ENCODE results near the gene HEMK1. TPM values are rescaled to one million over a fixed set of nuclear protein-coding genes. Genes with fewer than 3 reads are reported as not detected.

The HEMK1 gene
- total RNA-seq, 1 donor from 2014 or later = 9.7 TPM

DNA sequence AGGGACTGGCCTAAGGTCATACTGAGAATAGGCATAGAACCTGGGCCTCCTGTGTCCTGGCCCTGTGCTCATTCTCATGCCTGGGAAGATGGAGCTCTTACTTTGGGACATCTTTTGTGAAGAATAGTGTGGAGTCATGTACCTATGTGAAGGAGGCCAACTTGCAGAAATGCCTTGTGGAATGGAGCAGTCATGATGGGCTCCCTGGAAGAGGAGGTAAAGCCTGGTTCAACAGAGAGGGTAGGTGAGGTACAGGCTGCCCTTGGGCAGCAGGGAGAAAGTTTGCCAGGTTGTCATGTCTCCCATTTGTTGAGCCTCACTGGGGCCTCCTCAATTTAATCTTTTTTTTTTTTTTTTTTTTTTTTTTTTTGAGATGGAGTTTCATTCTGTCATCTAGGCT is 65.7 kb downstream of the HEMK1 start:
- no peak for DNase-seq (ENCODE audit: low read depth)

DNA sequence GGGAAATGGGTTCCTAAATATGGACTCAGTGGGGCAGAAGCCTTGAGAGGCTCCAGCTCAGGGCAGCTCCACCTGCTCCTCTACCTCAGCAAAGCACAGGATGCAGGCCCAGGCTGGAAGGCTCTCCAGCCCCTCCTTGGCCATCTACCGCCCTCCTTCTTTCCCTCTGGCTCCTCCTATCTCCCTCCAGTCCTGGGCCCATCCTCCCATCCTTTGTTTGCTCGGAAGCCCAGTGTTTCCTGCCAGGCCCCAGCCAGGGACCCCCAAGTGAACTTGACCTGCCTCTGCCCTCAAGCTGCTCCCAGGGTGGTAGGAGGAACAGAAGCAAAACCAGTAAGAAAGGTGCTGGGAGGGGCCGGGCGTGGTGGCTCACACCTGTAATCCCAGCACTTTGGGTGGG is 67.7 kb downstream of the HEMK1 start:
- no peak for DNase-seq (ENCODE audit: low read depth)

DNA sequence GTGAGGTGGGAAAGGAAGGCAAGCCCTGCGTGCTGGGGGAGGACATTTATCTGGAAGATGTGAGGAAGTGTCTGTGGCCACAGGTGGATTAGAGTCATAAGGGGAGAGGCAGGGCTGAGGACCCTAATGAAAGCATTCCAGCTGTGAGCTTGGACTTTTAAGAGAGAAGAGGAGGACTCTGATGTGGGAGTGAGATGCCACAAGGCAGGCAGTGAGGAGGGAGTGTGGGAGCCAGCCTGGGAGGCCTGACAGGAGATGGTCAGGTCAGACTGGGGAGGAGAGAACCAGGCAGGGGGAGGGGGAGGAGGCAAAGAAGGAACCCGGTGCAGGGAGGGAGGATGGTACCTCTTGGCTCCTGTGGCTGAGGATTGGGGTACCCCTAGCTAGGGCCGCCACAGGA is 68.6 kb downstream of the HEMK1 start:
- DNase-seq (ENCODE audit: low read depth) = no peak

DNA sequence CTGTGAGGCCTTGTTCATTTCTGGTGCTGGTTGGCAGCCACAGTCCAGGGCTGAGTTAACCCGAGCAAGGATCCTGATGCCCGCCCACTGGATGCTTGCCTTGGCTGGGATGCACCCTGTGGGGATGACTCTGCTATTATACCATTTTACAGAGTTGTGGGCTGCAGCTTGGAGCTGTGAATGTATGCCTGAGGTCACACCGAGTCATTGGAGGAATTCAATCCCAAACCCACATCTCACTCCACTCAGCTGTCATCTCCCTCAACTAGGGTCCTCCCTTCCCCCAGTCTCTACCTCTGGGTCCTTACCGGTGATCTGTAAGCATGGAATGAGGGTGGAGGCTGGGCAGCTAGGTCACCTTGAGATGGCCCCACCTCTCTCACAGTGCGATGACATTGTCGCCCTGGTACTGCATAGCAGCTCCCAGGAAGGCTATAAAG is 69.8 kb downstream of the HEMK1 start:
- DNase-seq (ENCODE audit: low read depth) = peak; percentile 88

DNA sequence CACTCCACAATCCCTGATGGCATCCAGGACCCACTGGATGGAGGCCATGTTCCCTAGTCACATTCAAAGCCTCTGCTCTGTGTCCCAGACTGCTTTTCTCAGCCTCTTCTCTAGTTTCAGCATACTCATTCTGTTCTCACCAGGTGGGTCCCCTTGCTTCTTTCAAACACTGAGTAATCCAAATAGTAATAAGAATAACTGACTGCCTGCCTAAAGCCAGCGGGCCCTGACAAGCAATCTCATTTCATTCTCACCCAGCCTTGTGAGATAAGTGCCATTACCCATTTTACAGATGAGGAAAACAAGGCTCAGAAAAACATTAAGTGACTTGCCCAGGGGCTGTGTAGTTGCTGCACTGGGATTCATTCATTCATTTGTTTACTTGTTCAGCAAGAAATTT is 73.1 kb downstream of the HEMK1 start:
- no peak for DNase-seq (ENCODE audit: low read depth)

DNA sequence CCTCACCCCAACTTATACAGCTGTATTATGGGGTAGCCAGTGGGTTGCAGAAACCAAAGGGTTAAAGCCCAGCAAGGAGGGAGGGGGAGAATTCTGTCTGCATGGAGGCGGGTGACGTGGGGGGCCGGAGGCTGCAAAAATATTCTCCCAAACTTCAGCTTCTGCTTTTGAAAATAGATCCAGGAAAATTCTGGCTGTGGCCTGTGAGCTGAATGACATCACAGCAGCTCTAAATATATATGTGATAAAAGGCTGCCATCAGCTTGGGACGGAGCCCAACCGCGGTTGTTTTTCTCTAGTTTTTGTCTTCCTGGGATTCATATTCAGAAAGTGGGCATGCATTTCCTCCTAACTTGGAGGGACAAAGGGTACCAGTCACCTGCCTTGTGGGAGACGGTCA is 75.2 kb downstream of the HEMK1 start:
- no peak for DNase-seq (ENCODE audit: low read depth)

DNA sequence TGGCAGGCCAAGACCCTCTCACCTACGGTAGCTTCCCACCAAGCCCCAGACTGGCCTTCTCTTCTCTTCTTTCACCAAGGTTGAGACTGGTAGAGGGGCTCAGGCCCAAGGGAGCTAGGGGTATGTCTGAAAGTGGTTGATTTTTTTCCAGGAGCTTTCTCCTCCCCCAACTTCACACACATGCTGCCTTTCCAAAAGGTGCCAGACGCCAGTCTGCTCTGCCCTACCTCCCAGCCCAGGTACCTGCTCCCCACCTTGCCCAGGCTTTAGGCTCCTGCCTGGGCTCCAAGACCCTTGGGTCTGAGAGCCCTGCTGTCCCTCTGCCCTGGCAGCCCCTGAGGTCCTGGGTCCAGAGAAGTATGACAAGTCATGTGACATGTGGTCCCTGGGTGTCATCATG is 76.1 kb downstream of the HEMK1 start:
- DNase-seq (ENCODE audit: low read depth) = no peak

Other genes starting within 250 kb of the HEMK1 start
- gene HYAL2, start 246.8 kb upstream of the HEMK1 start, total RNA-seq = 81.0 and 91.1 TPM in 2 replicates
- 32.9 and 39.7 TPM in 2 replicates for gene TUSC2, start 241.3 kb upstream of the HEMK1 start, total RNA-seq
- gene RASSF1, start 228.7 kb upstream of the HEMK1 start, total RNA-seq = 9.0 and 16.2 TPM in 2 replicates
- gene ZMYND10, start 223.8 kb upstream of the HEMK1 start, total RNA-seq = 0.19 and 0.47 TPM in 2 replicates
- 24.6 and 27.6 TPM in 2 replicates for gene NPRL2, start 218.7 kb upstream of the HEMK1 start, total RNA-seq
- 16.7 and 25.2 TPM in 2 replicates for gene CYB561D2, start 218.7 kb upstream of the HEMK1 start, total RNA-seq
- 61.7 and 69.0 TPM in 2 replicates for gene TMEM115, start 210.0 kb upstream of the HEMK1 start, total RNA-seq
- gene CACNA2D2, start 65.9 kb upstream of the HEMK1 start, total RNA-seq = not detected in 2 replicates
- 14.0 and 18.6 TPM in 2 replicates for gene C3orf18, start 1.8 kb upstream of the HEMK1 start, total RNA-seq
- 0.10 and 0.35 TPM in 2 replicates for gene CISH, start 42.3 kb downstream of the HEMK1 start, total RNA-seq
- 91.0 and 92.3 TPM in 2 replicates for gene MAPKAPK3, start 47.6 kb downstream of the HEMK1 start, total RNA-seq
- 1.3 and 1.4 TPM in 2 replicates for gene DOCK3, start 105.4 kb downstream of the HEMK1 start, total RNA-seq